ENCODE data around the gene A4GALT.

A4GALT gene

GRCh38 chr22:42654436-42655073 lies 66.1 kb downstream of the A4GALT start:
- no peaks in the 10 kb centered on the region for H3K36me3 ChIP-seq (ENCODE audit: insufficient read depth, low read length)
- H3K9ac ChIP-seq (ENCODE audit: low read depth, low read length): no peak overlapping the region
- no peak overlapping the region for H3K4me3 ChIP-seq (ENCODE audit: low read depth in 1 of 2, low read length in 2 of 2)
- H3K27me3 ChIP-seq (ENCODE audit: insufficient read depth, low read length, poor library complexity): no peaks in the 10 kb centered on the region
- no peak overlapping the region for H3K4me2 ChIP-seq (ENCODE audit: insufficient read depth, low read length)
- H3K9me3 ChIP-seq (ENCODE audit: insufficient read depth, low read length, severe bottlenecking): no peaks in the 10 kb centered on the region
- DNase-seq (no peak), ATAC-seq (ENCODE audit: insufficient read depth, low read depth) (no peak)
- H2AFZ ChIP-seq (ENCODE audit: low read depth, low read length): no peak overlapping the region
- H3K27ac ChIP-seq (ENCODE audit: low read length): no peak overlapping the region
- H4K20me1 ChIP-seq (ENCODE audit: insufficient read depth, low read length): no peaks in the 10 kb centered on the region
- TF ChIP-seq, protein P1, sequence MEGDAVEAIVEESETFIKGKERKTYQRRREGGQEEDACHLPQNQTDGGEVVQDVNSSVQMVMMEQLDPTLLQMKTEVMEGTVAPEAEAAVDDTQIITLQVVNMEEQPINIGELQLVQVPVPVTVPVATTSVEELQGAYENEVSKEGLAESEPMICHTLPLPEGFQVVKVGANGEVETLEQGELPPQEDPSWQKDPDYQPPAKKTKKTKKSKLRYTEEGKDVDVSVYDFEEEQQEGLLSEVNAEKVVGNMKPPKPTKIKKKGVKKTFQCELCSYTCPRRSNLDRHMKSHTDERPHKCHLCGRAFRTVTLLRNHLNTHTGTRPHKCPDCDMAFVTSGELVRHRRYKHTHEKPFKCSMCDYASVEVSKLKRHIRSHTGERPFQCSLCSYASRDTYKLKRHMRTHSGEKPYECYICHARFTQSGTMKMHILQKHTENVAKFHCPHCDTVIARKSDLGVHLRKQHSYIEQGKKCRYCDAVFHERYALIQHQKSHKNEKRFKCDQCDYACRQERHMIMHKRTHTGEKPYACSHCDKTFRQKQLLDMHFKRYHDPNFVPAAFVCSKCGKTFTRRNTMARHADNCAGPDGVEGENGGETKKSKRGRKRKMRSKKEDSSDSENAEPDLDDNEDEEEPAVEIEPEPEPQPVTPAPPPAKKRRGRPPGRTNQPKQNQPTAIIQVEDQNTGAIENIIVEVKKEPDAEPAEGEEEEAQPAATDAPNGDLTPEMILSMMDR (IDR thresholded peaks at IDR 0.05; ENCODE audit: borderline replicate concordance, extremely low read depth, low read length, poor library complexity, severe bottlenecking): no peak
- no peak for TF ChIP-seq EZH2 (IDR thresholded peaks at IDR 0.05; ENCODE audit: borderline replicate concordance, low read depth, low read length, severe bottlenecking)
- H3K4me1 ChIP-seq (ENCODE audit: insufficient read depth, low read length): peaks cover 8% of the 10 kb centered on the region
- H3K79me2 ChIP-seq (ENCODE audit: insufficient read depth, low read length): peaks cover 6% of the 10 kb centered on the region

DNA sequence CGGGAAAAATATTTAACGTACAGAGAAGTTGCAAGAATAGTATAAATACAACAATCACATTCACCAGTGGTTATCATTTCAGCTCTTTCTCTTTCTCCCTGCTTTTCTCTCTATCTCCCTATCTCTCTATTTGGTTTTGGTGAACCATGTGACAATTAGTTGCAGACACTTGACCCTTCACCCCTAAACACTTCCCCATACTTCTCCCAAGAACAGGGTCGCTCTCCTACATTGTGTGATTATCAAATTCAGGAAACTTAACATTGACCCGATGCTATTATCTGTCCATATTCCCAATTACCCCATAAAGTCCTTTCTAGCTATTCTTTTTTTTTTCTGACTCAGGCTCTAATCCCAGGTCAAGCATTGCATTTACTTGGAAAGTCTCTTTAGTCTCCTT lies 66.7 kb downstream of the A4GALT start:
- Histone ChIP-seq H3K4me2 (ENCODE audit: insufficient read depth, low read length) (no peak overlapping the region), H3K9me3 (ENCODE audit: insufficient read depth, low read length, severe bottlenecking) (no peaks in the 10 kb centered on the region), H3K4me1 (ENCODE audit: insufficient read depth, low read length) (peaks cover 9% of the 10 kb centered on the region), H3K9ac (ENCODE audit: low read depth, low read length) (no peak overlapping the region), H3K4me3 (ENCODE audit: low read depth in 1 of 2, low read length in 2 of 2) (no peak overlapping the region), H3K36me3 (ENCODE audit: insufficient read depth, low read length) (no peaks in the 10 kb centered on the region; the same call in 1 of the 2 replicates), H3K27ac (ENCODE audit: low read length) (no peak overlapping the region), H4K20me1 (ENCODE audit: insufficient read depth, low read length) (no peaks in the 10 kb centered on the region), H3K79me2 (ENCODE audit: insufficient read depth, low read length) (peaks cover 8% of the 10 kb centered on the region), H2AFZ (ENCODE audit: low read depth, low read length) (no peak overlapping the region), H3K27me3 (ENCODE audit: insufficient read depth, low read length, poor library complexity) (no peaks in the 10 kb centered on the region)
- ATAC-seq (ENCODE audit: insufficient read depth, low read depth): no peak
- no peak for TF ChIP-seq EZH2 (IDR thresholded peaks at IDR 0.05; ENCODE audit: borderline replicate concordance, low read depth, low read length, severe bottlenecking)
- TF ChIP-seq, protein P1 (IDR thresholded peaks at IDR 0.05; ENCODE audit: borderline replicate concordance, extremely low read depth, low read length, poor library complexity, severe bottlenecking): no peak
- no peak for DNase-seq

GRCh38 chr22:42651134-42651533 lies 69.5 kb downstream of the A4GALT start:
- Histone ChIP-seq H3K9me3 (ENCODE audit: insufficient read depth, low read length, severe bottlenecking) (no peaks in the 10 kb centered on the region), H3K27me3 (ENCODE audit: insufficient read depth, low read length, poor library complexity) (no peaks in the 10 kb centered on the region), H4K20me1 (ENCODE audit: insufficient read depth, low read length) (peaks cover 21% of the 10 kb centered on the region), H3K79me2 (ENCODE audit: insufficient read depth, low read length) (peaks cover 36% of the 10 kb centered on the region), H3K4me3 (ENCODE audit: low read depth in 1 of 2, low read length in 2 of 2) (no peak overlapping the region), H3K4me2 (ENCODE audit: insufficient read depth, low read length) (no peak overlapping the region), H3K27ac (ENCODE audit: low read length) (no peak overlapping the region), H3K4me1 (ENCODE audit: insufficient read depth, low read length) (peaks cover 35% of the 10 kb centered on the region), H3K36me3 (ENCODE audit: insufficient read depth, low read length) (peaks cover 7% of the 10 kb centered on the region), H2AFZ (ENCODE audit: low read depth, low read length) (no peak overlapping the region), H3K9ac (ENCODE audit: low read depth, low read length) (no peak overlapping the region)
- ATAC-seq (ENCODE audit: insufficient read depth, low read depth) (no peak), DNase-seq (no peak)
- TF ChIP-seq, protein P1 (IDR thresholded peaks at IDR 0.05; ENCODE audit: borderline replicate concordance, extremely low read depth, low read length, poor library complexity, severe bottlenecking): no peak
- no peak for TF ChIP-seq EZH2 (IDR thresholded peaks at IDR 0.05; ENCODE audit: borderline replicate concordance, low read depth, low read length, severe bottlenecking)

All from DND-41 (cell line).